ENCODE measurements around the gene MAPK8.

The MAPK8 gene

DNA sequence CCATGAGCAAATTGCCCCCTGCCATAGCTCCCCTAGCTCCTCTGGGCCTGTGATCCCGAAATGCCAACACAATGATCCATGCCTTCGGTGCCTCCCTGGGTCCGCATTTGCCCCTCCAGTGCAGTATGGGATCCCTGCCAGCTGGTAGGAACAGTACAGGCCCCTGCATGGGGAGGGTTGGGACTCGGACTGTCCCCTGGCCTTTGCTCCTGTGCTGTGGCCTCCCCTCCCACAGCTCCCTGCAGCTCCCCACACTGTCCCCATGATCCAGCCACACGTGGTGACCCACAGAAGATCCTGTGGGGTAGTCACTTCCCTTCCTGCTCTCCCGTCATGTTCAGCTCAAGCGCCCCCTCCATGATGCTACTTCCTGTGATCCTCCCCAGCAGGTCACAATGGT lies 140.3 kb downstream of the MAPK8 start:
- TF ChIP-seq GATA3 (IDR thresholded peaks at IDR 0.05; ENCODE audit: low read depth, low read length) (no peak), GATA2 (IDR thresholded peaks at IDR 0.05; ENCODE audit: low read depth, low read length) (no peak)

DNA sequence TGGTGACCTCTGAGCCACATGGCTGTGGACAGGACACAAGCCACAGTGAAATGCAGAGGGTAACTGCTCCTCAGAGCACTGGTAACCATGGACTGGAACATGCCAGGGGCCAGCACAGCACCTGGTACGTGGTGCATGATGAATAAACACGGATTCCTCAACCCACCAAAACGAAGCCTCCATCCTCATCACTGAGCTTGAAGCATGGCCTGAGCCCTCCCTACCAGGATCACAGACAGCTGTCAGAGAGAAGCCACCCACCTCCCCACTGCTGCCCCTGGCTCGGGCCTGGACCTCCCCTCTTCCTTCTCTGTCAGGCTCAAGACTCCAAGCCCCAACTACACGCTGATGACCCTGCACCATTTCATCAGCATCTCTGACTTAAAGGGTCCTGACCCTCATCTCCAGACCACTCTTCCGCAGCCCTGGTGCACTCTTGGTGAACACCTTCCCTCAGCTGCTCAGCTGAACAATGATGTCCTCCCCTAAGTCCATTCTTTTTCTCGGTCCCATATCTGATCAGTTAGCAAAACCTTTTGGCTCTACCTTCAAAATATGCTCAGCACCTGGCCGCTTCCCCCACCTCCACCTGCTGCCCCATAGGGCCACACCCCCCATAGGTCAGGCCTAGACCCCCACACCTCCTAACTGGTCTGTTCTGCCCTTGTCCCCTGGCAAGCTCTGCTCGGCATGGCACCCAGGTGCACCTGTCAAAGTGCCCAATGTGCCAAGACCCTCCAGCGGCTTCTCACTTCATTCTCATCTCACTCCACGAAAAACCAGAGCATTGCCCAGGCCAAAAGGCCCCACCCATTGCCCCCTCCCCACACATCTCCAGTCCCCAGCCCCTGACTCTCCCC lies 141.1 kb downstream of the MAPK8 start:
- TF ChIP-seq GATA2 (IDR thresholded peaks at IDR 0.05; ENCODE audit: low read depth, low read length) (no peak), GATA3 (IDR thresholded peaks at IDR 0.05; ENCODE audit: low read depth, low read length) (no peak)

DNA sequence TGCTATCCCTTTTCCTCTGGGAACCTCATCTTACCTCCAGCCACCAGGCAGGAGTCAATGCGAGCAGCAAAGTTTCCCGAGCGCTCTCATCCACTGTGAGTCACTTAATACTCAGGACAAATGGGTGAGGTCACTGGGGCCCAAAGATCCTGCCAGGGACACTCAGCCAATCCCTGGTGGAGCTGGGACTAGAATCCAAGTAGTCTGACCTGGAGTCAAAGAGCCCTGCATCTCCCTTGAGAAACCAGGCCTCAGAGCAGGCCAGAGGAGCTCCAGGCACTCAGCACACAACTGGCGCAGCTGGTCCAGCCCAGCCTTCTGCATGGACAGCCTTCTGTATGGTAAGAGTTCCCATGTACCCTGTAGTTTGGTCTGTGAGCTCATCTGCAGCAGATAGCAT lies 142.3 kb downstream of the MAPK8 start:
- TF ChIP-seq GATA3 (IDR thresholded peaks at IDR 0.05; ENCODE audit: low read depth, low read length) (no peak), GATA2 (IDR thresholded peaks at IDR 0.05; ENCODE audit: low read depth, low read length) (no peak)

DNA sequence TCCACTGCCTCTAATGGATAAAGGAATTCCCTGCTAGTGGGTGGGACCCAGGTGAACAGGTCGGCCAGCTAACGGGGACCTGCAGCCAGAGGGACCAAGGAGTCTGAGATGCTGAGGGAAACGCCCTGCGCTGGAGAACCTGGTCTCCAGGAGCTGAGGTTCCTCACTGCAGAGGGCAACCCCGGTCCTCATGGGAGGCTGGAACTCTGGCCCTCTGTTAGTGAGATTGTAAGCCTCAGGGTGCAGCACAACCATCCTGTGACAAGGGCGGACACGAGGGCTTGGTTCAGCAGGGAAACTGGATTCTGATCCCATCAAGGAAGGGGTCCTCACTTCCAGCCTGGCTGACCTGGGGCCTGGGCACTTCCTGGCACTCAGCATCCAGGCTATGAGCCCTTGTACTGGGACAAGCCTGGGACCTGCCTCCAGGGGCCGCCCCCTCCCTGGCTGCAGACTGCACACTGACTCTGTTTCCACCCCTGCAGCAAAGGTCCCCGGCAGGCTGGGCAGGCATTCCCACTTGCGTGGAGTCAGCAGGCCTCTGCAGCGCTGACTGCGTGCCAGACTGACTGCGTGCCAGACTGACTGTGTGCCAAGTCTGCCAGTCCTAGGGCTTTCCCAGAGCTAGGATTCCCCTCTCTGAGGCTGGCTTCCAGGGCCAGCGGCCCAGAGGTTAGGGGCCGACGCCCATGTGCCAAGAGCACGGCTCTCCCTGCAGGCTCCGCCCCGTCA lies 143.2 kb downstream of the MAPK8 start:
- TF ChIP-seq GATA2 (IDR thresholded peaks at IDR 0.05; ENCODE audit: low read depth, low read length) (no peak), GATA3 (IDR thresholded peaks at IDR 0.05; ENCODE audit: low read depth, low read length) (no peak)

DNA sequence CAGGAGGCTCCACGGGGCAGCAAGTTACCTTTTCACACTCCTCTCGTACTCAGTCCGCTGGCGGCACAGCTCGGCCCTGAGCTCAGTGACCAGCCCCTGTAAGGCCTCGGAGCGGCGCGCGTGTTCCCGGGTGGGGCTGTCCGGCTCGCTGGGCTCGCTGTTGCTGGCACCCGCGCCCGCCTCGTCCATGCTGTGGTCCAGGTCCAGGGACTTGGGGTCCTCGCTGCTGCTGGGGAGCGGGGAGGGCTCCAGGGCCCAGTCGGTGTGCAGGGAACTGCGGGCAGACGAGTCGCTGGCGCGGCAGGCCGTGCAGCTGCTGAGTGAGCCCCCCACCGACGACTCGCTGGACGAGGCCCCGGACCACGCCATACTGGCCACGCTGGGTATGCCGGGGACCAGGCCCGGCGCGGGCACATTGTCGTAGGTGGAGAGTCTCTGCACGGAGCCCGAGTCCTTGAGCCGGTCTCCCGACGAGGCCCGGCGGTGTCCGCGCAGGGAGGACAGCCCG lies 143.8 kb downstream of the MAPK8 start:
- TF ChIP-seq GATA3 (IDR thresholded peaks at IDR 0.05; ENCODE audit: low read depth, low read length) (no peak), GATA2 (IDR thresholded peaks at IDR 0.05; ENCODE audit: low read depth, low read length) (no peak)

DNA sequence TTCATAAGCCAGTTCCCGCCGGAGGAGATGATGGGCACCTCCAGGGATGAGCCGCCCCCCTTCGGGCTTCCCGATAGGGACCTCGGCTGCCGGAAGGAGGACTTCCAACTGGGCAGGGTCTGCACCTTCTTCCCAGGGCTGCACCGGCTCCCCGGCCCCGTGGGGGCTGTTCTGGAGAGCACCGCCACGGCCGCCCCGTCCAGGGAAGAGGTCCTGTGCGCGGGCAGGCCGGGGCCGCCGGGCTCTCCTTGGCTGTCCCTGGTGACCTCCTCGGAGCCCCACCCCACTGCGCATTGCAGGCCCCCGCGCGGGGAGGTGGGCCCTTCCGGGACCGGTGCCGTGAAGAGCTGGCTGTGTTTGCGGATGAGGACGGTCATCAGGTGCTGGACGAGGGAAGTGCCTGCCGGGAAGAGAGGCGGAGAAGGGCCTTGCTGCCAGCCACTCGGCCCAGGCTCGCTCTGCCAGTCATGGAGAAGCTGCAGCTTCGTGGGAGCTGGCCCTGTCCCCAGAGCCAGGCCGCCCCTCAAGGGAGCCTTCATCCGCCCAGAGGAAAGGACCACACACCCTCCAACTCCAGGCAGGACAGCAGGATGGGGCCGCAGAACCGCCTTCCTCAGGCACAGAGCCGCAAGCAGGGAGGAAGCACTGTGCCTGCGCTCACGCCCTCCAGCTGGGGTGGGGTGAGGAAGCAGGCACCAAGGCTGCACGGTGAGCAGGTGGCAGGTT lies 144.4 kb downstream of the MAPK8 start:
- TF ChIP-seq GATA3 (IDR thresholded peaks at IDR 0.05; ENCODE audit: low read depth, low read length) (no peak), GATA2 (IDR thresholded peaks at IDR 0.05; ENCODE audit: low read depth, low read length) (no peak)

DNA sequence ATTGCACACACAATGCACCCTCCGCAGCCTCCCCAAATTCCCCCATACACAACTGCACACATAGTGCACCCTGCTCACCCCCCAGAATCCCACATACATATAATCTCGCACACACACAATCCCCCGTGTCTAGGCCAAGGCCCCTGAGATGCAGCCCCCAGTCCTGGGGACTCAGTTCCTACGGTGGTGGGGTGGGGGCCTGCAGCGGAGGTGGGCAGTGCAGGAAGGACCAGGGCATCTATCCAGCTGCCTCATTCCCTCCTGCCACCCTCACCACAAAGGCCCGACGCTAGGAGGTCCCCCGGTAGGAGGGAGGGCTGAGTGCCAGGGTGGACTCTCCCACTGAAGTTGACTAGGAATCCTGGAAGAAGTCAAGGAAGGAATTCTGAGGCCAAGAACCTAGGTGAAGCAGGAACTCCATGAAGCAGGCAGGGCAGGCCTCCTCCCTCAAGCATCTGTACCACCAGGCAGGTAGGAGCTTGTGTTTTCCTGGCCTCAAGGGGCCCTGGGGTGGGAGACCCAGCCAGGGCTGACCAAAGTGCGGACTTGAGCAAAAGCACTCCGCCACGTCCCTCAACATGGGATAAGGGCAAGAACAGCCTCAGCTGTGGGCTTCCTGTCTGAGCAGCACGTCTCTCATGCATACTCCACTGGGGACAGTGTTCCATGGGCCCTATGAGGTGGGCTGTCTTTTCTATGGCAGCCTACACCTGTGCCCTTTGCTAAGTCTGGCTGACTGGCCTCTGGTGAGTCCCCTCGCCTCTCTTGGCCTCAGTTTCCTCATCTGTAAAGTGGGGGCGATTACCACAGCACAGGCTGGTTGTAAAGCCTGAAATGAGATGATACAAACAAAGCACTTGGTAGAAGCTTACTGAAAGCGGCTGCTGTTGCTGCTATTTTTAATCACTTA lies 145.7 kb downstream of the MAPK8 start:
- no peak for TF ChIP-seq GATA2 (IDR thresholded peaks at IDR 0.05; ENCODE audit: low read depth, low read length)
- no peak for TF ChIP-seq GATA3 (IDR thresholded peaks at IDR 0.05; ENCODE audit: low read depth, low read length)

DNA sequence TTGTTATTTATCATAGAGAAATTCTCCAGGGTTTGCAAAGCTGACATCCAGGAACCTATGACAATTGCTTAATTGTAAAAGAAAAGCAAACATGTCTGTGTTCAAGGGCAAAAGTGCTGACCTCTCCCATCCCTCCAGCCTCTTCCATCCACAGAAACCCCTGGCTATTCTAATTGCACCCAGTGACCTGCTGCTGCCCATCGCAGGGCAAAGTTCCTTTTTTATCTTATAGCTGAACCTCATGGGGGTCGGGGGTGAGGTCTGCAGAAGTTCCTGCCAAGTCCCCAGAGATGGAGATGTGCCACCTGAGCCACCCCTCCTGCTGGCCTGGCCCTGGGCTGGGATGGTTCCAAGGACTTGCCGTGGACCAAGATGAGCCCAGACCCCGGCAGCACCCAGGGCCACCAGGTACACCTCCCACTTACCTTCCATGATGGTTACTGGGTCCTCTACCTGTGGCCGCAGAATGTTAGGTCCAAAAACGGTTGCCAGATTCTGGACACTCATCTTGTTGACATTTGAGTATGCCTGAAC lies 146.5 kb downstream of the MAPK8 start:
- TF ChIP-seq GATA2 (IDR thresholded peaks at IDR 0.05; ENCODE audit: low read depth, low read length) (no peak), GATA3 (IDR thresholded peaks at IDR 0.05; ENCODE audit: low read depth, low read length) (no peak)

DNA sequence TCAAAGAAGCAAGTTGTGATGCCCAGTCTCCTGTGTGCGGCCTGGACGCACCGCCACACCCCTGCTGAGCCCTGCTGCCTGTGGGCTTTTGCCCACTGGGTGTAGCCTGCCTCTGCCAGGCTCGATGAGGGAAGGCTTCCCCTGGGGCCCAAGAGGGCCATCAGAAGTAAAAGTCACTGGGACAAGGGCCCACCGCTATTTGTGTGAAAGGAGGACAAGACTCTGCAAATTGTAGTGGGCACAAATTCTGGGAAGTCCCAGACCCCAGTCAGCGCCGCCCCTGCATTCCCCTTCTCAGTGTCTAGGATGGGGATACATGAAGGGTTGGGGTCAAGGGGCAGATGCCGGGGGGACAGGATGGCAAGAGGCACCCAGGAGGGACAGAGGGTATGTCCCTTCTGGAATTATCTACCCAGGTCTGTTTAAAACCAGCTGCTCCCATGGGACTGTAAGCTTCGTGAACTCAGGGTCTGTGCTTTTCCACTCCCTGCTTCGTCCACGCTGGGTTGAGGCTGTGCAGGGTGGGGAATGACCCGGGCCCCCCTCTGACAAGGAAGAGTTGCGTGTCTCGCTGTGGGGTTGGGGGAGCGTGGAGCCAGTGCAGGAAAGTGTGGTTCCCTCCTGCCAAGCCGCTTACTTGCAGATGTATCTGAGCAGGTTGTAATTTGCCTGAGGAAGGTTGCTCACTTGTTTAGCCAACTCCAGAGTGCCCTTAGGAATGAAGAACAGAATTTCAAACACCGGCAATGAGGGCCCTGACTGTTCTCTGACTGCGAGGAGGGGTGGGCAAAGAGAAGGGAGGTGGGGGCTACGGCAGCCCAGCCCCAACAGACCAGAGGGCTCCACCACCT lies 147.2 kb downstream of the MAPK8 start:
- TF ChIP-seq GATA2 (IDR thresholded peaks at IDR 0.05; ENCODE audit: low read depth, low read length): no peak
- TF ChIP-seq GATA3 (IDR thresholded peaks at IDR 0.05; ENCODE audit: low read depth, low read length): no peak

DNA sequence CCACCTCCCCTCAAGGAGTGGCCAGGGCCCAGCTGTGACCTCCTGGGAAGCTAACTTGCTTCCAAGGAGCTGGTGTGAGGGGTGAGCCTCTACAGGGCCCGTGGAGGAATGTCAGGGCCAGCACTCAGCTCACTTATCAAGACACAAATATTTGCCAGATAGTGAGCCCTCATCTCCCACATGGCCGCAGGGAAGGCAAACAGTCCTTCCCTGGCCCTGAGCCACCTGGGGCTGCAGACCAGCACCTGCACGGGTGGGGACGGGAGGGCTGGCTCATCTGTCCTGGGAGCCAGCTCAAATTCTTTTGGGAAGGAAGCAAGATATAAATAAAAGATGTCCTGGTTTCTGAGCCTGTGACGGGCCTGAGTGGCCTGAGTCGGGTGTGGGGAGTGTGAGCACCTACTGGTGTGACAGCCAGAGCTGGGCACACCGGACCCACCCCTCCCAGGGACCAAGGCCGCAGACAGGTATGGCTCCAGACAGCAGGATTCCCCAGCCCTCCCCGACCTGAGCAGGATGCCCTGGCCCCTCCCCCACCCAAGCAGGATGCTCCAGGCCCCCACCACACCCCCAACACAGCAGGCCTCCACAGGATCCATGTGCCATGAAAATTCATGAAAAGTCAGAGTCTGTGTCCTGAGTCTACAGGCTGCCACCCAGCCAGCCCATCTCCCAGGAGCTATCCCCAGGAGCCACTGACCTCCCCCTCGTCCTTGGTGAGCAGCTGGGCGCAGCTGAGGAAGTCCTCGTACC lies 148.0 kb downstream of the MAPK8 start:
- TF ChIP-seq GATA3 (IDR thresholded peaks at IDR 0.05; ENCODE audit: low read depth, low read length) (no peak), GATA2 (IDR thresholded peaks at IDR 0.05; ENCODE audit: low read depth, low read length) (no peak)

DNA sequence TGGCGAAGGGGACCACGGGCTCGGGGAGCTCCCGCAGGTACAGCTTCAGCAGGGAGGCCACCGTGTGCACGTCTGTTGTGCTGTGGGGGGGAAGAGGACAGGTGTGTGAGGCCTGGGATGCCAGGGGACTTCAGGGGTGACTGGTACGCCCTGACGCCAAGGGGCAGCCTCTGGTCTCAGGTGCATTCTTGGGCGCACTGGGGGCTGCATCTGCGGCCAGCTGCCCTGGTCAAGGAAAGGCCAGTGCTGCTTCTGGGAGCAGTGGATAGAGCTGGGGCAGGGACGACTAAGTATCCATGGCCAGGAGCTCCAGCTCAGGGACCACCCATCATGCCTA lies 148.5 kb downstream of the MAPK8 start:
- no peak for TF ChIP-seq GATA3 (IDR thresholded peaks at IDR 0.05; ENCODE audit: low read depth, low read length)
- no peak for TF ChIP-seq GATA2 (IDR thresholded peaks at IDR 0.05; ENCODE audit: low read depth, low read length)

Measured in SH-SY5Y (cell line).